K562 (cell line): ENCODE measurements around the gene PCSK6. TPM values are rescaled to one million over a fixed set of nuclear protein-coding genes. Genes with fewer than 3 reads are reported as not detected.

Source experiments
- ATAC-seq: fragments of 200-7000 bp; cut with Tn5 transposase; 3 replicates; pipeline ENCODE4 v1.9.1; 2020; ENCODE audit warnings: moderate library complexity
- BruUV-seq: library from RNA; stranded (reverse); fragments of 400-500 nt; replicated peaks from 2 replicates; lab custom pipeline; 2021; lab: Mats Ljungman, UMichigan
- CTCF ChIA-PET: fragments of 300-600 bp; formaldehyde crosslinking; extraction: SDS; loops from one replicate; lab custom pipeline; 2021; ENCODE audit warnings: low intra/inter-chr PET ratio; lab: Yijun Ruan, JAX
- POLR2A ChIA-PET: fragments of 300-600, 350-650 bp; sonication (Branson Sonifier 250); formaldehyde crosslinking; extraction: SDS; loops from one replicate; lab custom pipeline; 2021; ENCODE audit warnings: antibody characterized with exemption, inconsistent platforms; lab: Yijun Ruan, JAX
- DNase-seq, 4 experiments: peaks; one replicate each; pipeline versions ENCODE4 v3.0.0 to v3.0.0-alpha.2; 2011 to 2018; ENCODE audit warnings: low spot score in 3 of 4, mixed read lengths in 3 of 4; ENCODE audit errors: extremely low read depth in 1 of 4
- FAIRE-seq: peaks from 2 replicates; lab custom pipeline; 2011; peaks lifted over from hg19 to GRCh38; lab: Jason Lieb, UNC
- H2AFZ ChIP-seq: 2 replicates; pipeline ENCODE4 v1.6.0; 2011; ENCODE audit warnings: low read depth, low read length, control low read depth, inconsistent platforms
- H3K27ac ChIP-seq: fragments of 200-600 bp; 3 replicates; pipeline ENCODE4 v1.8.0; 2011; ENCODE audit warnings: low read depth, mild to moderate bottlenecking, control low read depth, inconsistent platforms, low read length, moderate library complexity, mixed read lengths; ENCODE audit errors: extremely low read depth
- H3K27me3 ChIP-seq, 2 experiments: fragments of 300-600 bp in 1 of 2; 2 replicates in 1 of 2; 3 replicates in 1 of 2; pipeline versions ENCODE4 v1.6.0 to v1.8.0; 2011; ENCODE audit warnings: inconsistent platforms in 2 of 2, low read length in 2 of 2, mild to moderate bottlenecking in 1 of 2, mixed read lengths in 1 of 2, moderate library complexity in 1 of 2; ENCODE audit not compliant: control insufficient read depth in 2 of 2, insufficient read depth in 2 of 2
- H3K36me3 ChIP-seq: fragments of 300-600 bp; 3 replicates; pipeline ENCODE4 v1.8.0; 2011; ENCODE audit warnings: mild to moderate bottlenecking, low read length, inconsistent platforms; ENCODE audit not compliant: control insufficient read depth, insufficient read depth
- H3K4me1 ChIP-seq, 2 experiments: fragments of 200-600 bp in 1 of 2; replicated peaks in 1 of 2; 2 replicates in 1 of 2; 3 replicates in 1 of 2; pipeline versions ENCODE4 v1.5.1 to v1.8.0; 2011; ENCODE audit warnings: inconsistent platforms in 2 of 2, low read length in 2 of 2, mild to moderate bottlenecking in 1 of 2, mixed read lengths in 1 of 2, moderate library complexity in 1 of 2; ENCODE audit not compliant: control insufficient read depth in 2 of 2, insufficient read depth in 2 of 2
- H3K4me2 ChIP-seq: 2 replicates; pipeline ENCODE4 v1.6.1; 2011; ENCODE audit warnings: low read length, control low read depth, inconsistent platforms, mixed read lengths; ENCODE audit not compliant: insufficient read depth
- H3K4me3 ChIP-seq: fragments of 200-600 bp; sonication (generic), shearing (Covaris generic); 2 replicates; pipeline ENCODE4 v1.5.1; 2016; ENCODE audit warnings: control low read depth, inconsistent platforms
- H3K79me2 ChIP-seq: fragments of 200-600 bp; 3 replicates; pipeline ENCODE4 v1.8.0; 2011; ENCODE audit warnings: low read length, inconsistent platforms; ENCODE audit not compliant: control insufficient read depth, insufficient read depth
- H3K9ac ChIP-seq, 2 experiments: 2 replicates each; pipeline versions ENCODE4 v1.6.0 to v1.6.1; 2011; ENCODE audit warnings: low read depth in 2 of 2, low read length in 2 of 2, control low read depth in 1 of 2, inconsistent platforms in 1 of 2, mild to moderate bottlenecking in 1 of 2, mixed read lengths in 1 of 2; ENCODE audit not compliant: insufficient read depth in 1 of 2
- H3K9me1 ChIP-seq: one replicate; pipeline ENCODE4 v1.6.0; 2011; ENCODE audit warnings: inconsistent platforms, mild to moderate bottlenecking, low read length, moderate library complexity; ENCODE audit not compliant: control insufficient read depth, insufficient read depth
- H3K9me3 ChIP-seq: replicated peaks from 2 replicates; pipeline ENCODE4 v1.5.1; 2011; ENCODE audit warnings: low read depth, low read length, inconsistent platforms; ENCODE audit not compliant: control insufficient read depth, insufficient read depth
- H4K20me1 ChIP-seq: replicated peaks from 2 replicates; pipeline ENCODE4 v1.6.1; 2011; ENCODE audit warnings: low read length, inconsistent platforms, mixed read lengths; ENCODE audit not compliant: control insufficient read depth, insufficient read depth
- CHD4 ChIP-seq: fragments of 200-600 bp; sonication (generic); IDR thresholded peaks from 3 replicates; pipeline ENCODE4 v1.6.1; 2012; ENCODE audit warnings: low read depth, mild to moderate bottlenecking, mixed read lengths, low read length, inconsistent platforms; ENCODE audit not compliant: insufficient read depth, insufficient replicate concordance, poor library complexity, severe bottlenecking
- CTBP1 ChIP-seq: fragments of 450-650 bp; IDR thresholded peaks from 2 replicates; pipeline ENCODE4 v1.6.1; 2016; ENCODE audit warnings: borderline replicate concordance
- CXXC5 ChIP-seq: fragments of 250-450 bp; sonication (Bioruptor Pico); IDR thresholded peaks from 2 replicates; pipeline ENCODE4 v1.8.0; 2022; ENCODE audit warnings: inconsistent platforms, mild to moderate bottlenecking, moderate library complexity
- E2F3 ChIP-seq: fragments of 250-450 bp; sonication (Bioruptor Pico); IDR thresholded peaks from 2 replicates; pipeline ENCODE4 v1.4.0; 2020; ENCODE audit warnings: mild to moderate bottlenecking
- USF2 ChIP-seq: sonication (generic); formaldehyde crosslinking; IDR thresholded peaks from 2 replicates; pipeline ENCODE4 v1.5.0; 2020; ENCODE audit warnings: missing genetic modification reagents
- ZBTB33 ChIP-seq: sonication (generic); formaldehyde crosslinking; IDR thresholded peaks from 2 replicates; pipeline ENCODE4 v1.8.1; 2023; ENCODE audit warnings: mild to moderate bottlenecking, missing genetic modification reagents
- ZNF347 ChIP-seq: fragments of 450-650 bp; formaldehyde crosslinking; IDR thresholded peaks from 2 replicates; pipeline ENCODE4 v1.4.0; 2020; ENCODE audit warnings: low read depth, mild to moderate bottlenecking, moderate library complexity
- ZNF395 ChIP-seq: fragments of 200-800 bp; sonication (Bioruptor generic); IDR thresholded peaks from 2 replicates; pipeline ENCODE4 v1.6.1; 2017; ENCODE audit warnings: missing genetic modification characterization, missing compliant biosample characterization
- WGBS: fragments of 100-300 bp; shearing (Covaris generic); methylation state at CpG from one replicate; pipeline ENCODE4 v1.1.6; 2016; ENCODE audit warnings: low coverage, mixed read lengths; ENCODE audit not compliant: insufficient coverage; ENCODE audit errors: missing lambda C conversion rate; 5-methylcytosine and 5-hydroxymethylcytosine counted together
- in situ Hi-C: fragments of 300-500 bp; cut with MboI; formaldehyde crosslinking; loops from 4 replicates; pipeline ENCODE4 v1.15.0; 2018; ENCODE audit warnings: inconsistent platforms, mixed read lengths
- intact Hi-C: fragments of 100-400 bp; cut with micrococcal nuclease; formaldehyde crosslinking; loops from 2 replicates; pipeline ENCODE4 v1.14.2; 2022
- polyA plus RNA-seq, 8 experiments: library from polyadenylated mRNA; depleted of rRNA in 4 of 8; stranded (reverse) in 5 of 8; unstranded in 3 of 8; fragments of >200 nt; fragmentation: Nextera tagmentation in 2 of 8; fragmentation: Illumina TruSeq in 1 of 8; extraction: Ambion mirVana in 2 of 8; extraction: Trizol in 1 of 8; gene quantifications; 2 replicates each; pipeline versions ENCODE4 v1.2.1 to v1.2.3, GENCODE V29; 2011 to 2014; ENCODE audit warnings: inconsistent platforms in 1 of 8, missing spikeins in 1 of 8
- total RNA-seq, 7 experiments: library from RNA; depleted of rRNA in 6 of 7; stranded (reverse); fragments of >200 nt in 6 of 7; fragmentation: Illumina TruSeq in 2 of 7; extraction: Trizol in 2 of 7; gene quantifications; 2 replicates each; pipeline versions ENCODE4 v1.2.1 to v1.2.3, GENCODE V29; 2011 to 2021; ENCODE audit warnings: low replicate concordance in 1 of 7

PCSK6 gene
- total and polyA plus RNA-seq, 9 of the 15 experiments (the other 6 are each of a cell fraction or from before 2014, with no cell fraction given): 2.2 to 32.6 (median 14.5) TPM

- TF ChIP-seq ZNF395: no peak
- TF ChIP-seq ZNF347 (CRISPR knock-in tag): no peak
- TF ChIP-seq USF2: no peak
- TF ChIP-seq CTBP1: no peak
- TF ChIP-seq E2F3: no peak
- TF ChIP-seq CXXC5: no peak
Observed at GRCh38 chr15:101482526-101483371, 6.8 kb downstream of the PCSK6 start (continued).

- DNase-seq: no peak
- ChIA-PET CTCF (no interaction called here), POLR2A (interaction anchor here (0.6 to 2.2 kb wide), 7 partner anchors 9 to 198 kb away, joined by 3 to 7 read pairs (median 4); no protein-coding TSS in a partner anchor)
- H3K36me3 ChIP-seq: peaks cover 23% of the 10 kb centered on the region
- no peak for FAIRE-seq
- peak overlapping the region in 1 of 2 experiments; percentile 36; a peak in 1 of 4 replicates for H3K9ac ChIP-seq
- 70% methylated on average over 14 of the region's 17 CpGs for WGBS
- peak; percentile 16; the same call in 1 of the 3 replicates for ATAC-seq
- in situ Hi-C loops (no loop called here), intact Hi-C loops (no loop called here)
- peaks cover 19% of the 10 kb centered on the region; the same call in 1 of the 2 replicates for H4K20me1 ChIP-seq
- H3K27me3 ChIP-seq: peaks cover 0 to 23% of the 10 kb centered on the region in 2 experiments; a peak in 1 of 5 replicates
- no peak overlapping the region for H3K27ac ChIP-seq
- no peak overlapping the region for H2AFZ ChIP-seq
- TF ChIP-seq CHD4 (no peak), ZBTB33 (0 out of 2 replicates have a peak, but pooled peaks have one; percentile 31)
- no TSS peak for BruUV-seq
- peaks cover 22% of the 10 kb centered on the region; the same call in 2 of the 3 replicates for H3K79me2 ChIP-seq
- no peaks in the 10 kb centered on the region for H3K9me1 ChIP-seq
- no peak overlapping the region for H3K4me3 ChIP-seq
- no peak overlapping the region for H3K4me2 ChIP-seq
- H3K4me1 ChIP-seq: peaks cover 14 to 32% of the 10 kb centered on the region in 2 experiments; a peak in 4 of 5 replicates
- H3K9me3 ChIP-seq: no peaks in the 10 kb centered on the region
Observed at GRCh38 chr15:101481917-101482525, 7.5 kb downstream of the PCSK6 start.
